Vagina (tissue), 2 donors: ENCODE measurements around the gene PRMT7. TPM values are rescaled to one million over a fixed set of nuclear protein-coding genes. Genes with fewer than 3 reads are reported as not detected.

Source experiments
- DNase-seq, 2 donors: peaks; one replicate each; pipeline ENCODE4 v3.0.0-alpha.2; 2017; ENCODE audit errors: extremely low spot score in 2 of 2
- H3K27ac ChIP-seq: fragments of 200-600 bp; sonication (generic); one replicate; pipeline ENCODE4 v1.5.1; 2019
- H3K27me3 ChIP-seq: fragments of 200-600 bp; sonication (generic); one replicate; pipeline ENCODE4 v1.5.1; 2019
- H3K36me3 ChIP-seq, 2 donors: fragments of 200-600 bp; sonication (generic); one replicate each; pipeline ENCODE4 v1.5.1; 2017 to 2019
- H3K4me1 ChIP-seq: fragments of 200-600 bp; sonication (generic); one replicate; pipeline ENCODE4 v1.5.1; 2019
- H3K4me3 ChIP-seq, 2 donors: fragments of 200-600 bp; sonication (generic); 1 replicate in 1 of 2; 2 replicates in 1 of 2; pipeline ENCODE4 v1.5.1; 2016 to 2019
- H3K9me3 ChIP-seq: fragments of 200-600 bp; sonication (generic); one replicate; pipeline ENCODE4 v1.5.1; 2019
- CTCF ChIP-seq, 3 experiments: fragments of 450-650 bp in 2 of 3; fragments of 200-600 bp in 1 of 3; sonication (generic) in 1 of 3; IDR thresholded peaks; one replicate each; pipeline ENCODE4 v1.5.1; 2017 to 2019; ENCODE audit warnings: antibody characterized with exemption in 3 of 3, mild to moderate bottlenecking in 2 of 3, moderate library complexity in 2 of 3
- POLR2A ChIP-seq, 2 donors: fragments of 450-650 bp; IDR thresholded peaks; one replicate each; pipeline ENCODE4 v1.6.1; 2017; ENCODE audit warnings: antibody characterized with exemption in 2 of 2, mild to moderate bottlenecking in 2 of 2, moderate library complexity in 2 of 2
- POLR2AphosphoS5 ChIP-seq, 2 donors: sonication (generic); formaldehyde crosslinking; IDR thresholded peaks; one replicate each; pipeline ENCODE4 v1.9.0; 2017; ENCODE audit warnings: antibody characterized with exemption in 2 of 2, mild to moderate bottlenecking in 2 of 2, low read depth in 1 of 2; ENCODE audit not compliant: insufficient read depth in 1 of 2
- intact Hi-C: fragments of 100-400 bp; cut with DNase I; formaldehyde crosslinking; loops from one replicate; pipeline ENCODE4 v1.15.1; 2023
- total RNA-seq: library from RNA; depleted of rRNA; stranded (reverse); fragments of >200 nt; gene quantifications from one replicate; pipeline ENCODE4 v1.2.3, GENCODE V29; 2016

Gene PRMT7
- total RNA-seq, 1 donor from 2014 or later, result 47.9 TPM

- no peaks in the 10 kb centered on the region for H3K4me1 ChIP-seq
- DNase-seq, result no peak
- H3K27ac ChIP-seq, result no peak overlapping the region
- no peak overlapping the region for H3K4me3 ChIP-seq
- H3K27me3 ChIP-seq, result no peaks in the 10 kb centered on the region
- peak; percentile 50 to 91 (median 88) for TF ChIP-seq CTCF (IDR thresholded peaks at IDR 0.05)
- TF ChIP-seq POLR2AphosphoS5 (IDR thresholded peaks at IDR 0.05; ENCODE audit: insufficient read depth in 1 of 2, low read depth in 1 of 2), result peak in 1 of 2 donors; percentile 17
- TF ChIP-seq POLR2A (IDR thresholded peaks at IDR 0.05), result no peak
- H3K9me3 ChIP-seq, result no peaks in the 10 kb centered on the region
- peaks cover 0 to 18% of the 10 kb centered on the region in 2 donors for H3K36me3 ChIP-seq
- intact Hi-C loops, result loop anchor here (5.0 kb wide), 1 partner anchor 66 kb away; the partner anchor contains the start of gene SLC7A6
Observed at GRCh38 chr16:68328151-68328859, 17.5 kb downstream of the PRMT7 start.

- Histone ChIP-seq H3K27me3 (no peaks in the 10 kb centered on the region), H3K4me1 (no peaks in the 10 kb centered on the region), H3K27ac (no peak overlapping the region), H3K4me3 (no peak overlapping the region), H3K9me3 (no peaks in the 10 kb centered on the region), H3K36me3 (peaks cover 0 to 18% of the 10 kb centered on the region in 2 donors)
- no peak for DNase-seq
- TF ChIP-seq POLR2AphosphoS5 (IDR thresholded peaks at IDR 0.05; ENCODE audit: insufficient read depth in 1 of 2, low read depth in 1 of 2), result no peak
- TF ChIP-seq CTCF (IDR thresholded peaks at IDR 0.05), result no peak
- no peak for TF ChIP-seq POLR2A (IDR thresholded peaks at IDR 0.05)
- intact Hi-C loops, result loop anchor here (5.0 kb wide), 1 partner anchor 67 kb away; the partner anchor contains the start of gene SLC7A6
Observed at GRCh38 chr16:68328860-68329390, 18.1 kb downstream of the PRMT7 start.

GRCh38 chr16:68331879-68332410, 21.1 kb downstream of the PRMT7 start:
- H3K4me3 ChIP-seq, result no peak overlapping the region
- no peak overlapping the region for H3K27ac ChIP-seq
- H3K36me3 ChIP-seq, result peaks cover 0 to 1% of the 10 kb centered on the region in 2 donors
- H3K4me1 ChIP-seq, result no peaks in the 10 kb centered on the region
- TF ChIP-seq POLR2AphosphoS5 (IDR thresholded peaks at IDR 0.05; ENCODE audit: insufficient read depth in 1 of 2, low read depth in 1 of 2) (no peak), POLR2A (IDR thresholded peaks at IDR 0.05) (no peak), CTCF (IDR thresholded peaks at IDR 0.05) (no peak)
- intact Hi-C loops, result no loop called here
- DNase-seq, result no peak
- H3K9me3 ChIP-seq, result no peaks in the 10 kb centered on the region
- H3K27me3 ChIP-seq, result no peaks in the 10 kb centered on the region

GRCh38 chr16:68332411-68333121, 21.7 kb downstream of the PRMT7 start:
- H3K4me1 ChIP-seq, result no peaks in the 10 kb centered on the region
- intact Hi-C loops, result no loop called here
- H3K4me3 ChIP-seq, result no peak overlapping the region
- DNase-seq, result no peak
- TF ChIP-seq POLR2A (IDR thresholded peaks at IDR 0.05) (no peak), CTCF (IDR thresholded peaks at IDR 0.05) (no peak), POLR2AphosphoS5 (IDR thresholded peaks at IDR 0.05; ENCODE audit: insufficient read depth in 1 of 2, low read depth in 1 of 2) (no peak)
- H3K27me3 ChIP-seq, result no peaks in the 10 kb centered on the region
- no peak overlapping the region for H3K27ac ChIP-seq
- H3K36me3 ChIP-seq, result peaks cover 0 to 7% of the 10 kb centered on the region in 2 donors
- no peaks in the 10 kb centered on the region for H3K9me3 ChIP-seq
